Lower leg skin (tissue), 3 donors: Measurements from ENCODE around the gene PREX1.

Source experiments
- CTCF ChIP-seq, 3 donors: fragments of 450-650 bp; IDR thresholded peaks; one replicate each; pipeline ENCODE4 v1.5.1; 2016; ENCODE audit warnings: antibody characterized with exemption in 3 of 3, mild to moderate bottlenecking in 3 of 3, moderate library complexity in 2 of 3
- POLR2A ChIP-seq, 2 donors: fragments of 450-650 bp; IDR thresholded peaks; one replicate each; pipeline ENCODE4 v1.6.1; 2016 to 2017; ENCODE audit warnings: antibody characterized with exemption in 2 of 2, mild to moderate bottlenecking in 1 of 2, moderate library complexity in 1 of 2

- TF ChIP-seq POLR2A (IDR thresholded peaks at IDR 0.05) (no peak), CTCF (IDR thresholded peaks at IDR 0.05) (no peak)
These were observed 193.2 kb downstream of the PREX1 start for GRCh38 chr20:48634641-48635040.
